Thyroid gland (tissue), 4 donors: Measurements from ENCODE around the gene LAIR2. TPM values are rescaled to one million over a fixed set of nuclear protein-coding genes. Genes with fewer than 3 reads are reported as not detected.
A peak's percentile ranks its signal among the peaks of the same experiment; 100 is the strongest.
"Not testable (repeated sequence)": the region's sequence is repeated elsewhere in the genome, so short reads cannot be mapped to it uniquely, and the experiment has no call there.

Experiments
- DNase-seq, 2 donors: peaks; one replicate each; pipeline ENCODE4 v3.0.0-alpha.2; 2019
- H3K27ac ChIP-seq, 3 donors: fragments of 200-600 bp; sonication (generic); 1 replicate in 2 of 3; 2 replicates in 1 of 3; pipeline ENCODE4 v1.5.1; 2016 to 2019; ENCODE audit warnings: mild to moderate bottlenecking in 1 of 3, moderate library complexity in 1 of 3
- H3K27me3 ChIP-seq: fragments of 200-600 bp; sonication (generic); one replicate; pipeline ENCODE4 v1.5.1; 2019
- H3K36me3 ChIP-seq, 2 donors: fragments of 200-600 bp; sonication (generic); one replicate each; pipeline ENCODE4 v1.5.1; 2016 to 2019
- H3K4me1 ChIP-seq, 2 donors: fragments of 200-600 bp; sonication (generic); one replicate each; pipeline ENCODE4 v1.5.1; 2017 to 2019
- H3K4me3 ChIP-seq, 3 donors: fragments of 200-600 bp; sonication (generic); replicated peaks in 1 of 3; 1 replicate in 2 of 3; 2 replicates in 1 of 3; pipeline ENCODE4 v1.5.1; 2016; ENCODE audit warnings: mild to moderate bottlenecking in 1 of 3
- H3K9me3 ChIP-seq: fragments of 200-600 bp; sonication (generic); one replicate; pipeline ENCODE4 v1.5.1; 2017
- CTCF ChIP-seq, 6 experiments: fragments of 200-600 bp in 3 of 6; fragments of 450-650 bp in 3 of 6; sonication (generic) in 3 of 6; IDR thresholded peaks; one replicate each; pipeline ENCODE4 v1.5.1; 2016 to 2019; ENCODE audit warnings: antibody characterized with exemption in 6 of 6, mild to moderate bottlenecking in 2 of 6, inconsistent platforms in 1 of 6, moderate library complexity in 1 of 6
- POLR2A ChIP-seq, 2 donors: fragments of 450-650 bp; IDR thresholded peaks; one replicate each; pipeline ENCODE4 v1.6.1; 2017; ENCODE audit warnings: antibody characterized with exemption in 2 of 2, mild to moderate bottlenecking in 2 of 2, moderate library complexity in 1 of 2
- WGBS, 2 donors: methylation state at CpG; one replicate each; pipeline ENCODE4 v1.1.5; 2017; 5-methylcytosine and 5-hydroxymethylcytosine counted together
- intact Hi-C: fragments of 100-400 bp; cut with DNase I; formaldehyde crosslinking; loops from one replicate; pipeline ENCODE4 v1.15.1; 2023
- total RNA-seq, 4 donors: library from RNA; depleted of rRNA; stranded (reverse); fragments of >200 nt; gene quantifications; one replicate each; pipeline ENCODE4 v1.2.3, GENCODE V29; 2016

The LAIR2 gene
- total RNA-seq, 4 donors from 2014 or later, result not detected

- Histone ChIP-seq H3K4me3 (no peak overlapping the region), H3K9me3 (no peaks in the 10 kb centered on the region), H3K27me3 (no peaks in the 10 kb centered on the region), H3K27ac (no peak overlapping the region), H3K36me3 (peaks cover 8 to 18% of the 10 kb centered on the region in 2 donors), H3K4me1 (peaks cover 15 to 30% of the 10 kb centered on the region in 2 donors)
- intact Hi-C loops, result no loop called here
- no peak for TF ChIP-seq POLR2A (IDR thresholded peaks at IDR 0.05)
- no peak for TF ChIP-seq CTCF (IDR thresholded peaks at IDR 0.05)
- 81 to 83% methylated on average over 31 to 34 of the region's 49 CpGs for WGBS, 2 donors
- no peak for DNase-seq
Observed at GRCh38 chr19:54465426-54466109, 37.1 kb upstream of the LAIR2 start.

GRCh38 chr19:54466110-54466480 is 36.5 kb upstream of the LAIR2 start:
- H3K4me3 ChIP-seq, intact Hi-C loops, H3K9me3 ChIP-seq, H3K27me3 ChIP-seq, DNase-seq, H3K27ac ChIP-seq: not testable (repeated sequence)
- H3K36me3 ChIP-seq, result peaks cover 3 to 13% of the 10 kb centered on the region in 2 donors
- H3K4me1 ChIP-seq, result peaks cover 19 to 31% of the 10 kb centered on the region in 2 donors
- 97 to 99% methylated on average over 12 to 14 of the region's 14 CpGs for WGBS, 2 donors

- DNase-seq, result no peak
- H3K27me3 ChIP-seq, result peaks cover 5% of the 10 kb centered on the region
- 32 to 35% methylated on average over 8 of the region's 8 CpGs for WGBS, 2 donors
- H3K4me3 ChIP-seq, result no peak overlapping the region
- no peak overlapping the region for H3K27ac ChIP-seq
- no peak for TF ChIP-seq CTCF (IDR thresholded peaks at IDR 0.05)
- no peak for TF ChIP-seq POLR2A (IDR thresholded peaks at IDR 0.05)
- intact Hi-C loops, result no loop called here
- H3K36me3 ChIP-seq, result no peaks in the 10 kb centered on the region
- peaks cover 10 to 19% of the 10 kb centered on the region in 2 donors for H3K4me1 ChIP-seq
- H3K9me3 ChIP-seq, result no peaks in the 10 kb centered on the region
Observed at GRCh38 chr19:54469496-54469934, 33.1 kb upstream of the LAIR2 start.

- TF ChIP-seq POLR2A (IDR thresholded peaks at IDR 0.05) (no peak), CTCF (IDR thresholded peaks at IDR 0.05) (no peak)
- intact Hi-C loops, result no loop called here
- WGBS, 2 donors, result 68 to 77% methylated on average over 10 of the region's 10 CpGs
- Histone ChIP-seq H3K27me3 (peaks cover 5% of the 10 kb centered on the region), H3K36me3 (no peaks in the 10 kb centered on the region), H3K4me3 (no peak overlapping the region), H3K27ac (peak overlapping the region in 1 of 3 donors; percentile 67), H3K9me3 (no peaks in the 10 kb centered on the region), H3K4me1 (peaks cover 10 to 19% of the 10 kb centered on the region in 2 donors)
- DNase-seq, result no peak
Observed at GRCh38 chr19:54470276-54470887, 32.2 kb upstream of the LAIR2 start.

GRCh38 chr19:54470991-54471782 is 31.4 kb upstream of the LAIR2 start:
- Histone ChIP-seq H3K36me3 (no peaks in the 10 kb centered on the region), H3K4me1 (peaks cover 10 to 19% of the 10 kb centered on the region in 2 donors), H3K4me3 (peak overlapping the region in 1 of 3 donors; percentile 30), H3K27me3 (peaks cover 5% of the 10 kb centered on the region), H3K27ac (peak overlapping the region in 2 of 3 donors; percentile 65 to 67), H3K9me3 (no peaks in the 10 kb centered on the region)
- intact Hi-C loops, result no loop called here
- DNase-seq, result peak in 1 of 2 donors; percentile 22
- TF ChIP-seq POLR2A (IDR thresholded peaks at IDR 0.05) (no peak), CTCF (IDR thresholded peaks at IDR 0.05) (no peak)
- WGBS, 2 donors, result 0 to 4% methylated on average over 7 to 25 of the region's 60 CpGs
